H9 (cell line): ENCODE results near the gene PDRG1. TPM values are rescaled to one million over a fixed set of nuclear protein-coding genes. Genes with fewer than 3 reads are reported as not detected.
A peak's percentile ranks its signal among the peaks of the same experiment; 100 is the strongest.

Experiments
- DNase-seq: peaks from one replicate; pipeline ENCODE4 v3.0.0-alpha.2; 2017
- H2AFZ ChIP-seq: one replicate; pipeline ENCODE4 v1.6.1; 2013; ENCODE audit warnings: mild to moderate bottlenecking, low read length, control low read depth, moderate library complexity
- H2AK5ac ChIP-seq: 2 replicates; pipeline ENCODE4 v1.6.1; 2013; ENCODE audit warnings: low read length, control low read depth, mixed read lengths; ENCODE audit not compliant: insufficient read length
- H2BK120ac ChIP-seq: one replicate; pipeline ENCODE4 v1.6.1; 2013; ENCODE audit warnings: low read depth, mild to moderate bottlenecking, low read length, control low read depth, inconsistent platforms; ENCODE audit not compliant: poor library complexity, severe bottlenecking
- H2BK12ac ChIP-seq: 2 replicates; pipeline ENCODE4 v1.6.1; 2013; ENCODE audit warnings: low read length, control low read depth, mixed read lengths, low read depth; ENCODE audit not compliant: insufficient read length
- H2BK15ac ChIP-seq: 2 replicates; pipeline ENCODE4 v1.6.1; 2013; ENCODE audit warnings: low read depth, low read length, control low read depth
- H2BK20ac ChIP-seq: one replicate; pipeline ENCODE4 v1.6.1; 2013; ENCODE audit warnings: low read depth, mild to moderate bottlenecking, low read length, control low read depth, inconsistent platforms; ENCODE audit not compliant: poor library complexity, severe bottlenecking
- H2BK5ac ChIP-seq: 2 replicates; pipeline ENCODE4 v1.6.1; 2013; ENCODE audit warnings: low read length, control low read depth, mixed read lengths; ENCODE audit not compliant: insufficient read length
- H3K14ac ChIP-seq: 2 replicates; pipeline ENCODE4 v1.6.1; 2013; ENCODE audit warnings: low read length, control low read depth; ENCODE audit not compliant: insufficient read depth
- H3K18ac ChIP-seq: 2 replicates; pipeline ENCODE4 v1.6.1; 2013; ENCODE audit warnings: low read depth, mild to moderate bottlenecking, mixed read lengths, low read length, control low read depth; ENCODE audit not compliant: insufficient read length
- H3K23ac ChIP-seq: 2 replicates; pipeline ENCODE4 v1.6.1; 2013; ENCODE audit warnings: low read length, control low read depth, mixed read lengths, low read depth; ENCODE audit not compliant: insufficient read length
- H3K23me2 ChIP-seq: 2 replicates; pipeline ENCODE4 v1.6.1; 2013; ENCODE audit warnings: low read depth, mild to moderate bottlenecking, mixed read lengths, low read length, control low read depth; ENCODE audit not compliant: insufficient read length, poor library complexity, severe bottlenecking
- H3K27ac ChIP-seq: 2 replicates; pipeline ENCODE4 v1.5.1; 2013; ENCODE audit warnings: low read length, control low read depth, mixed read lengths, low read depth; ENCODE audit not compliant: insufficient read length
- H3K27me3 ChIP-seq: 2 replicates; pipeline ENCODE4 v1.6.1; 2013; ENCODE audit warnings: low read length, control low read depth, inconsistent platforms; ENCODE audit not compliant: insufficient read depth
- H3K4ac ChIP-seq: 2 replicates; pipeline ENCODE4 v1.6.1; 2013; ENCODE audit warnings: low read depth, mild to moderate bottlenecking, control low read depth, inconsistent platforms, low read length, moderate library complexity
- H3K4me1 ChIP-seq: 2 replicates; pipeline ENCODE4 v1.6.1; 2013; ENCODE audit warnings: low read length, control low read depth, inconsistent platforms; ENCODE audit not compliant: insufficient read depth
- H3K4me2 ChIP-seq: 2 replicates; pipeline ENCODE4 v1.6.1; 2013; ENCODE audit warnings: low read length, control low read depth, mixed read lengths; ENCODE audit not compliant: insufficient read length, insufficient read depth
- H3K56ac ChIP-seq: 2 replicates; pipeline ENCODE4 v1.6.1; 2013; ENCODE audit warnings: low read depth, mild to moderate bottlenecking, mixed read lengths, low read length, control low read depth; ENCODE audit not compliant: insufficient read length
- H3K79me1 ChIP-seq: 2 replicates; pipeline ENCODE4 v1.6.1; 2013; ENCODE audit warnings: low read depth, mild to moderate bottlenecking, moderate library complexity, low read length, control low read depth, inconsistent platforms; ENCODE audit not compliant: insufficient read depth, poor library complexity, severe bottlenecking
- H3K79me2 ChIP-seq: 2 replicates; pipeline ENCODE4 v1.6.1; 2013; ENCODE audit warnings: low read length, control low read depth, inconsistent platforms; ENCODE audit not compliant: insufficient read depth
- H3K9ac ChIP-seq: 2 replicates; pipeline ENCODE4 v1.6.1; 2013; ENCODE audit warnings: low read length, control low read depth, mixed read lengths; ENCODE audit not compliant: insufficient read length; ENCODE audit errors: extremely low read depth
- H3K9me3 ChIP-seq: one replicate; pipeline ENCODE4 v1.6.1; 2013; ENCODE audit warnings: low read depth, low read length, inconsistent platforms; ENCODE audit not compliant: control insufficient read depth
- H3T11ph ChIP-seq: one replicate; pipeline ENCODE4 v1.6.1; 2013; ENCODE audit warnings: mild to moderate bottlenecking, low read length, control low read depth, inconsistent platforms
- H4K20me1 ChIP-seq: one replicate; pipeline ENCODE4 v1.6.1; 2013; ENCODE audit not compliant: control insufficient read depth, insufficient read length, insufficient read depth
- H4K5ac ChIP-seq: 2 replicates; pipeline ENCODE4 v1.6.1; 2013; ENCODE audit warnings: low read depth, mild to moderate bottlenecking, mixed read lengths, low read length, control low read depth; ENCODE audit not compliant: insufficient read length
- H4K8ac ChIP-seq: replicated peaks from 2 replicates; pipeline ENCODE4 v1.6.1; 2013; ENCODE audit warnings: low read length, control low read depth, mixed read lengths, low read depth; ENCODE audit not compliant: insufficient read length
- H4K91ac ChIP-seq: 2 replicates; pipeline ENCODE4 v1.6.1; 2013; ENCODE audit warnings: low read depth, mild to moderate bottlenecking, moderate library complexity, mixed read lengths, low read length, control low read depth; ENCODE audit not compliant: insufficient read length
- H3K27ac Mint-ChIP-seq, 3 experiments: 2 replicates in 2 of 3; 3 replicates in 1 of 3; pipeline ENCODE4 v1.8.0; 2020 to 2021; ENCODE audit warnings: mixed read lengths in 3 of 3, mild to moderate bottlenecking in 1 of 3, moderate library complexity in 1 of 3
- H3K27me3 Mint-ChIP-seq: 2 replicates; pipeline ENCODE4 v1.8.0; 2021; ENCODE audit warnings: low read depth, mild to moderate bottlenecking, moderate library complexity, mixed read lengths
- H3K36me3 Mint-ChIP-seq, 3 experiments: 2 replicates in 2 of 3; 3 replicates in 1 of 3; pipeline ENCODE4 v1.8.0; 2020 to 2021; ENCODE audit warnings: low read depth in 3 of 3, mixed read lengths in 3 of 3; ENCODE audit not compliant: insufficient read depth in 1 of 3
- H3K4me1 Mint-ChIP-seq, 2 experiments: 2 replicates each; pipeline ENCODE4 v1.8.0; 2020; ENCODE audit warnings: mixed read lengths in 2 of 2
- H3K4me3 Mint-ChIP-seq, 2 experiments: 2 replicates in 1 of 2; 3 replicates in 1 of 2; pipeline ENCODE4 v1.8.0; 2020 to 2021; ENCODE audit warnings: mild to moderate bottlenecking in 2 of 2, mixed read lengths in 2 of 2, moderate library complexity in 1 of 2
- H3K9me3 Mint-ChIP-seq, 2 experiments: 2 replicates in 1 of 2; 3 replicates in 1 of 2; pipeline ENCODE4 v1.8.0; 2020; ENCODE audit warnings: mild to moderate bottlenecking in 2 of 2, mixed read lengths in 2 of 2, moderate library complexity in 1 of 2
- CTCF ChIP-seq: fragments of 200-600 bp; sonication (generic); conservative IDR thresholded peaks from 3 replicates; pipeline ENCODE4 v1.8.0; 2021; ENCODE audit warnings: antibody characterized with exemption, mild to moderate bottlenecking
- WGBS: extraction: QIAGEN DNeasy Blood & Tissue Kit; methylation state at CpG from one replicate; pipeline ENCODE4 v1.1.7; 2013; ENCODE audit warnings: missing lambda C conversion rate, low lambda C conversion rate, mixed read lengths; ENCODE audit not compliant: insufficient read length; ENCODE audit errors: extremely low coverage; 5-methylcytosine and 5-hydroxymethylcytosine counted together
- total RNA-seq: library from RNA; stranded (reverse); gene quantifications from 2 replicates; pipeline ENCODE4 v1.2.1, GENCODE V29; 2021

PDRG1 gene
- total RNA-seq, 1 experiment from 2014 or later, result 32.2 TPM

GRCh38 chr20:31909253-31910070 is 42.4 kb downstream of the PDRG1 start:
- H3T11ph ChIP-seq, result no peak overlapping the region
- TF ChIP-seq CTCF, result no peak
- no peaks in the 10 kb centered on the region; a peak in 1 of 5 replicates for H3K9me3 Mint-ChIP-seq

More at GRCh38 chr20:31909253-31910070, 42.4 kb downstream of the PDRG1 start:
- Histone ChIP-seq H3K79me1 (no peaks in the 10 kb centered on the region), H2AFZ (no peak overlapping the region), H3K9me3 (no peaks in the 10 kb centered on the region), H3K79me2 (no peaks in the 10 kb centered on the region), H2BK120ac (no peak overlapping the region), H3K56ac (no peak overlapping the region), H3K23ac (no peak overlapping the region), H2BK5ac (no peak overlapping the region), H3K14ac (no peak overlapping the region), H2BK12ac (no peak overlapping the region), H4K20me1 (no peaks in the 10 kb centered on the region), H2BK15ac (no peak overlapping the region), H3K27me3 (no peaks in the 10 kb centered on the region), H4K91ac (no peak overlapping the region), H2BK20ac (no peak overlapping the region), H3K4me2 (no peak overlapping the region), H3K18ac (no peak overlapping the region), H3K9ac (no peak overlapping the region), H3K4ac (no peak overlapping the region), H3K23me2 (no peaks in the 10 kb centered on the region), H2AK5ac (no peak overlapping the region), H3K27ac (no peak overlapping the region), H4K5ac (no peak overlapping the region), H4K8ac (no peak overlapping the region), H3K4me1 (no peaks in the 10 kb centered on the region; the same call in 1 of the 2 replicates)
- WGBS, result no CpG with 5 or more reads among the region's 17 CpGs
- Mint-ChIP-seq H3K4me3 (no peak overlapping the region; a peak in 1 of 5 replicates), H3K27ac (peak overlapping the region in 2 of 3 experiments; percentile 31 to 94; a peak in 1 of 7 replicates), H3K36me3 (no peaks in the 10 kb centered on the region; a peak in 1 of 7 replicates), H3K4me1 (peaks cover 73 to 80% of the 10 kb centered on the region in 2 experiments), H3K27me3 (0 out of 2 replicates have a peak, but pooled peaks cover 3% of the 10 kb centered on the region)
- DNase-seq, result no peak
